Vagina (tissue), 2 donors: ENCODE results near the gene DCC.

Source experiments
- CTCF ChIP-seq, 3 experiments: fragments of 450-650 bp in 2 of 3; fragments of 200-600 bp in 1 of 3; sonication (generic) in 1 of 3; IDR thresholded peaks; one replicate each; pipeline ENCODE4 v1.5.1; 2017 to 2019; ENCODE audit warnings: antibody characterized with exemption in 3 of 3, mild to moderate bottlenecking in 2 of 3, moderate library complexity in 2 of 3
- POLR2A ChIP-seq, 2 donors: fragments of 450-650 bp; IDR thresholded peaks; one replicate each; pipeline ENCODE4 v1.6.1; 2017; ENCODE audit warnings: antibody characterized with exemption in 2 of 2, mild to moderate bottlenecking in 2 of 2, moderate library complexity in 2 of 2

- TF ChIP-seq CTCF (IDR thresholded peaks at IDR 0.05) (no peak), POLR2A (IDR thresholded peaks at IDR 0.05) (no peak)
These were observed 52.0 kb downstream of the DCC start for GRCh38 chr18:52391810-52392559.
